ENCODE data around the gene RNF166.

- TF ChIP-seq, protein P1, sequence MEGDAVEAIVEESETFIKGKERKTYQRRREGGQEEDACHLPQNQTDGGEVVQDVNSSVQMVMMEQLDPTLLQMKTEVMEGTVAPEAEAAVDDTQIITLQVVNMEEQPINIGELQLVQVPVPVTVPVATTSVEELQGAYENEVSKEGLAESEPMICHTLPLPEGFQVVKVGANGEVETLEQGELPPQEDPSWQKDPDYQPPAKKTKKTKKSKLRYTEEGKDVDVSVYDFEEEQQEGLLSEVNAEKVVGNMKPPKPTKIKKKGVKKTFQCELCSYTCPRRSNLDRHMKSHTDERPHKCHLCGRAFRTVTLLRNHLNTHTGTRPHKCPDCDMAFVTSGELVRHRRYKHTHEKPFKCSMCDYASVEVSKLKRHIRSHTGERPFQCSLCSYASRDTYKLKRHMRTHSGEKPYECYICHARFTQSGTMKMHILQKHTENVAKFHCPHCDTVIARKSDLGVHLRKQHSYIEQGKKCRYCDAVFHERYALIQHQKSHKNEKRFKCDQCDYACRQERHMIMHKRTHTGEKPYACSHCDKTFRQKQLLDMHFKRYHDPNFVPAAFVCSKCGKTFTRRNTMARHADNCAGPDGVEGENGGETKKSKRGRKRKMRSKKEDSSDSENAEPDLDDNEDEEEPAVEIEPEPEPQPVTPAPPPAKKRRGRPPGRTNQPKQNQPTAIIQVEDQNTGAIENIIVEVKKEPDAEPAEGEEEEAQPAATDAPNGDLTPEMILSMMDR (IDR thresholded peaks at IDR 0.05): no peak
- no peak for TF ChIP-seq POLR2AphosphoS5 (IDR thresholded peaks at IDR 0.05)
Measured at GRCh38 chr16:88658714-88659113, 47.5 kb downstream of the RNF166 start.

All from prostate gland (tissue), 2 donors.